ENCODE measurements around the gene RBM43. TPM values are rescaled to one million over a fixed set of nuclear protein-coding genes. Genes with fewer than 3 reads are reported as not detected.

Gene RBM43
- total and polyA plus RNA-seq, 4 donors = 1.6 to 4.9 (median 2.7) TPM

DNA sequence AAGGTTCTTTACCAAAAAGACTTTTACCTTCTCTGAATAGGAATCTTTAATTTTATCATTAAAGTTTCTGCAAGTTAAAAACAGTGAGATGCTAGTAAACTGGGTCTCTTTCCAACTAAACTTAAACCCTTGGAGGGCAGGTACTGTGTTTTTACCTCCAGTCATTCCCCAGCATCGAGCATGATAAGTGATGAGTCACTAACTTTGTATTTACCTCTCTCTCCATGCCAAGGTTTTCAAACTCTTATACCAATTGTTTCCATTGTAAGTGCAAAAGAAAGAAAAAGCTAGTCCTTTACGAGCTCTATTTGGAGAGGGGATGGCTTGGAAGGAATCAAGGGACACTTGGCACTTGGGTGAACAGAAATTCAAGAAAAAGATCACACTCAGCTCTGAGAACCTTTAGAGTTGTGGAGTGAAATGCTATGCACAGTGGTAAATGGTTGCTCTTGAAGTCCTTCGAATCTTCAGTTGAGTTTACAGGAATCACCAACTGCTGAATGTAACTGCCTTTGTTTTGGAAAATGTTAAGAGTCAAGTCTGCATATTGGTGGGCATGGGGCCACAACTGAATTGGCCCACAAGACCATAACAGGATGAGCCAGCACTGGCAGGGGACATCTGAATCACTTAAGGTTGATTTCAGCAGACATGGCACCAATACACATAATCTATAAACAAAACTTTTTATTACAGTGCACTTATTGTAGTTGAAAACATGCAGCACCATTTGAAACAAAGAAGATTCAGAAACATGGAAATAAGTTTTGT is 8.3 kb upstream of the RBM43 start:
- DNase-seq (ENCODE audit: low spot score) = no peak
- TF ChIP-seq, protein P1, sequence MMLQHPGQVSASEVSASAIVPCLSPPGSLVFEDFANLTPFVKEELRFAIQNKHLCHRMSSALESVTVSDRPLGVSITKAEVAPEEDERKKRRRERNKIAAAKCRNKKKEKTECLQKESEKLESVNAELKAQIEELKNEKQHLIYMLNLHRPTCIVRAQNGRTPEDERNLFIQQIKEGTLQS (IDR thresholded peaks at IDR 0.05) = no peak
- no peak for TF ChIP-seq FOXA1 (IDR thresholded peaks at IDR 0.05)
- TF ChIP-seq TAF1 (conservative IDR thresholded peaks at IDR 0.05) = no peak
- no peak for TF ChIP-seq NR2F2 (IDR thresholded peaks at IDR 0.05)
- TF ChIP-seq HNF4G (IDR thresholded peaks at IDR 0.05) = no peak
- no peak for TF ChIP-seq FOXA2 (IDR thresholded peaks at IDR 0.05)
- TF ChIP-seq JUND (IDR thresholded peaks at IDR 0.05) = no peak
- 75% methylated on average over 3 of the region's 3 CpGs for WGBS
- H3K27me3 ChIP-seq (ENCODE audit: control insufficient read depth in 4 of 4, insufficient read depth in 4 of 4, low read length in 3 of 4) = no peaks in the 10 kb centered on the region
- H3K4me1 ChIP-seq (ENCODE audit: control insufficient read depth in 4 of 4, insufficient read depth in 4 of 4, low read length in 3 of 4) = no peaks in the 10 kb centered on the region
- H3K4me3 ChIP-seq (ENCODE audit: low read depth in 1 of 3, low read length in 3 of 3) = no peak overlapping the region
- H3K9me3 ChIP-seq (ENCODE audit: control insufficient read depth in 4 of 4, low read length in 3 of 4) = no peaks in the 10 kb centered on the region
- H3K9ac ChIP-seq (ENCODE audit: low read depth in 1 of 2, low read length in 2 of 2) = no peak overlapping the region
- no peak overlapping the region for H3K27ac ChIP-seq (ENCODE audit: low read depth in 1 of 2, low read length in 2 of 2)
- peaks cover 4 to 32% (median 26%) of the 10 kb centered on the region in 4 donors for H3K36me3 ChIP-seq (ENCODE audit: control insufficient read depth in 4 of 4, insufficient read depth in 3 of 4, low read depth in 1 of 4, low read length in 3 of 4)

DNA sequence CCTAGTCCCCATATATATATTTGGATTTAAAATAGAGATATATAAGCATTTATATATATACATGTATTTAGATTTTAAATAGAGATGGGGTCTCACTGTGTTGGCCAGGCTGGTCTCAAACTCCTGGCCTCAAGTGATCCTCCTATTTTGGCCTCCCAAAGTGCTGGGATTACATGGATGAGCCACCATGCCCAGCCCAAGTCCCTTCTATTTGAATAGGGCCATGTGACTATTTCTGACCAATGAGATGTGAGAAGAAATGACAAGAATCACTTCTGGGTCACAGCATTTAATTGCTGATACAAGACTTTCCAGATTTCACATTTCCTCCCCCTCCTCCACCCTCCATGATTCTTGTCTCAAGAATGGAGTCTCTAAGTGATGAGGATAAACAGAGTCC is 6.4 kb upstream of the RBM43 start:
- Histone ChIP-seq H3K9ac (ENCODE audit: low read depth in 1 of 2, low read length in 2 of 2) (no peak overlapping the region), H3K4me3 (ENCODE audit: low read depth in 1 of 3, low read length in 3 of 3) (no peak overlapping the region), H3K4me1 (ENCODE audit: control insufficient read depth in 4 of 4, insufficient read depth in 4 of 4, low read length in 3 of 4) (peaks cover 1 to 17% (median 16%) of the 10 kb centered on the region in 4 donors), H3K27me3 (ENCODE audit: control insufficient read depth in 4 of 4, insufficient read depth in 4 of 4, low read length in 3 of 4) (no peaks in the 10 kb centered on the region), H3K36me3 (ENCODE audit: control insufficient read depth in 4 of 4, insufficient read depth in 3 of 4, low read depth in 1 of 4, low read length in 3 of 4) (peaks cover 0 to 24% (median 21%) of the 10 kb centered on the region in 4 donors), H3K9me3 (ENCODE audit: control insufficient read depth in 4 of 4, low read length in 3 of 4) (no peaks in the 10 kb centered on the region), H3K27ac (ENCODE audit: low read depth in 1 of 2, low read length in 2 of 2) (no peak overlapping the region)
- TF ChIP-seq EGR1 (IDR thresholded peaks at IDR 0.05; ENCODE audit: low read depth in 2 of 2) = no peak
- TF ChIP-seq FOXA1 (IDR thresholded peaks at IDR 0.05) = no peak
- TF ChIP-seq HNF4A (conservative IDR thresholded peaks at IDR 0.05) = no peak
- TF ChIP-seq, protein P2, sequence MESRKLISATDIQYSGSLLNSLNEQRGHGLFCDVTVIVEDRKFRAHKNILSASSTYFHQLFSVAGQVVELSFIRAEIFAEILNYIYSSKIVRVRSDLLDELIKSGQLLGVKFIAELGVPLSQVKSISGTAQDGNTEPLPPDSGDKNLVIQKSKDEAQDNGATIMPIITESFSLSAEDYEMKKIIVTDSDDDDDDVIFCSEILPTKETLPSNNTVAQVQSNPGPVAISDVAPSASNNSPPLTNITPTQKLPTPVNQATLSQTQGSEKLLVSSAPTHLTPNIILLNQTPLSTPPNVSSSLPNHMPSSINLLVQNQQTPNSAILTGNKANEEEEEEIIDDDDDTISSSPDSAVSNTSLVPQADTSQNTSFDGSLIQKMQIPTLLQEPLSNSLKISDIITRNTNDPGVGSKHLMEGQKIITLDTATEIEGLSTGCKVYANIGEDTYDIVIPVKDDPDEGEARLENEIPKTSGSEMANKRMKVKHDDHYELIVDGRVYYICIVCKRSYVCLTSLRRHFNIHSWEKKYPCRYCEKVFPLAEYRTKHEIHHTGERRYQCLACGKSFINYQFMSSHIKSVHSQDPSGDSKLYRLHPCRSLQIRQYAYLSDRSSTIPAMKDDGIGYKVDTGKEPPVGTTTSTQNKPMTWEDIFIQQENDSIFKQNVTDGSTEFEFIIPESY (IDR thresholded peaks at IDR 0.05) = no peak
- TF ChIP-seq, protein P3, sequence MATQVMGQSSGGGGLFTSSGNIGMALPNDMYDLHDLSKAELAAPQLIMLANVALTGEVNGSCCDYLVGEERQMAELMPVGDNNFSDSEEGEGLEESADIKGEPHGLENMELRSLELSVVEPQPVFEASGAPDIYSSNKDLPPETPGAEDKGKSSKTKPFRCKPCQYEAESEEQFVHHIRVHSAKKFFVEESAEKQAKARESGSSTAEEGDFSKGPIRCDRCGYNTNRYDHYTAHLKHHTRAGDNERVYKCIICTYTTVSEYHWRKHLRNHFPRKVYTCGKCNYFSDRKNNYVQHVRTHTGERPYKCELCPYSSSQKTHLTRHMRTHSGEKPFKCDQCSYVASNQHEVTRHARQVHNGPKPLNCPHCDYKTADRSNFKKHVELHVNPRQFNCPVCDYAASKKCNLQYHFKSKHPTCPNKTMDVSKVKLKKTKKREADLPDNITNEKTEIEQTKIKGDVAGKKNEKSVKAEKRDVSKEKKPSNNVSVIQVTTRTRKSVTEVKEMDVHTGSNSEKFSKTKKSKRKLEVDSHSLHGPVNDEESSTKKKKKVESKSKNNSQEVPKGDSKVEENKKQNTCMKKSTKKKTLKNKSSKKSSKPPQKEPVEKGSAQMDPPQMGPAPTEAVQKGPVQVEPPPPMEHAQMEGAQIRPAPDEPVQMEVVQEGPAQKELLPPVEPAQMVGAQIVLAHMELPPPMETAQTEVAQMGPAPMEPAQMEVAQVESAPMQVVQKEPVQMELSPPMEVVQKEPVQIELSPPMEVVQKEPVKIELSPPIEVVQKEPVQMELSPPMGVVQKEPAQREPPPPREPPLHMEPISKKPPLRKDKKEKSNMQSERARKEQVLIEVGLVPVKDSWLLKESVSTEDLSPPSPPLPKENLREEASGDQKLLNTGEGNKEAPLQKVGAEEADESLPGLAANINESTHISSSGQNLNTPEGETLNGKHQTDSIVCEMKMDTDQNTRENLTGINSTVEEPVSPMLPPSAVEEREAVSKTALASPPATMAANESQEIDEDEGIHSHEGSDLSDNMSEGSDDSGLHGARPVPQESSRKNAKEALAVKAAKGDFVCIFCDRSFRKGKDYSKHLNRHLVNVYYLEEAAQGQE (IDR thresholded peaks at IDR 0.05) = no peak
- TF ChIP-seq, protein P1 (IDR thresholded peaks at IDR 0.05) = no peak
- no peak for TF ChIP-seq JUND (IDR thresholded peaks at IDR 0.05)
- no peak for DNase-seq (ENCODE audit: low spot score)

Measured in liver (tissue), 9 donors.